Liver (tissue), 3 donors: ENCODE measurements around the gene RYR1.

Source experiments
- CTCF ChIP-seq: fragments of 150-350 bp; IDR thresholded peaks from 2 replicates; pipeline ENCODE4 v1.5.1; 2017; ENCODE audit warnings: improper control_type of control experiment, low read depth, low read length; ENCODE audit not compliant: missing input control
- JUND ChIP-seq, 2 donors: IDR thresholded peaks; 2 replicates each; pipeline ENCODE4 v1.6.1; 2016; ENCODE audit warnings: antibody characterized with exemption in 2 of 2
- donor health status: healthy.
- donor health status: healthy.

- TF ChIP-seq CTCF = no peak
- no peak for TF ChIP-seq JUND (IDR thresholded peaks at IDR 0.05)
Measured at GRCh38 chr19:38429055-38429810, 4.3 kb upstream of the RYR1 start.
